Activated T-helper 9 cell treated with anti-CD3 and anti-CD28 coated beads, Interleukin-2, amount 50 U/mL, for 16 hours (primary cell): ENCODE data around the gene PHACTR2.
"Not testable (repeated sequence)": the region's sequence is repeated elsewhere in the genome, so short reads cannot be mapped to it uniquely, and the experiment has no call there.

ENCODE experiments used
- DNase-seq: peaks from one replicate; pipeline ENCODE4 v3.0.0-alpha.2; 2020; ENCODE audit warnings: low read depth

PHACTR2 gene

GRCh38 chr6:143698759-143699429 is 21.1 kb downstream of the PHACTR2 start:
- DNase-seq = no peak

GRCh38 chr6:143699430-143699825 is 21.7 kb downstream of the PHACTR2 start:
- DNase-seq = no peak

- DNase-seq = no peak
Observed at GRCh38 chr6:143700684-143701348, 23.1 kb downstream of the PHACTR2 start.

GRCh38 chr6:143701349-143702234 is 23.8 kb downstream of the PHACTR2 start:
- DNase-seq = no peak

- DNase-seq = no peak
Observed at GRCh38 chr6:143705569-143705968, 27.8 kb downstream of the PHACTR2 start.

GRCh38 chr6:143707697-143708096 is 29.9 kb downstream of the PHACTR2 start:
- DNase-seq = no peak

- DNase-seq = no peak
Observed at GRCh38 chr6:143708889-143709288, 31.1 kb downstream of the PHACTR2 start.

GRCh38 chr6:143711714-143712113 is 33.9 kb downstream of the PHACTR2 start:
- DNase-seq = no peak

GRCh38 chr6:143718472-143718871 is 40.7 kb downstream of the PHACTR2 start:
- DNase-seq = no peak

- no peak for DNase-seq
Observed at GRCh38 chr6:143721642-143722041, 43.9 kb downstream of the PHACTR2 start.

- DNase-seq = no peak
Observed at GRCh38 chr6:143724876-143725275, 47.1 kb downstream of the PHACTR2 start.

GRCh38 chr6:143726015-143726647 is 48.4 kb downstream of the PHACTR2 start:
- DNase-seq = no peak

GRCh38 chr6:143727035-143727434 is 49.3 kb downstream of the PHACTR2 start:
- DNase-seq = no peak

GRCh38 chr6:143731789-143732188 is 54.0 kb downstream of the PHACTR2 start:
- no peak for DNase-seq

GRCh38 chr6:143732536-143732935 is 54.8 kb downstream of the PHACTR2 start:
- no peak for DNase-seq

GRCh38 chr6:143733510-143733909 is 55.7 kb downstream of the PHACTR2 start:
- no peak for DNase-seq

GRCh38 chr6:143734641-143735063 is 56.9 kb downstream of the PHACTR2 start:
- DNase-seq = no peak

- DNase-seq = not testable (repeated sequence)
Observed at GRCh38 chr6:143738072-143738690, 60.4 kb downstream of the PHACTR2 start.

- no peak for DNase-seq
Observed at GRCh38 chr6:143739341-143739851, 61.6 kb downstream of the PHACTR2 start.

- no peak for DNase-seq
Observed at GRCh38 chr6:143740213-143740612, 62.4 kb downstream of the PHACTR2 start.

GRCh38 chr6:143741480-143741879 is 63.7 kb downstream of the PHACTR2 start:
- DNase-seq = no peak
